ENCODE data around the gene PRND.
A peak's percentile ranks its signal among the peaks of the same experiment; 100 is the strongest.

DNA sequence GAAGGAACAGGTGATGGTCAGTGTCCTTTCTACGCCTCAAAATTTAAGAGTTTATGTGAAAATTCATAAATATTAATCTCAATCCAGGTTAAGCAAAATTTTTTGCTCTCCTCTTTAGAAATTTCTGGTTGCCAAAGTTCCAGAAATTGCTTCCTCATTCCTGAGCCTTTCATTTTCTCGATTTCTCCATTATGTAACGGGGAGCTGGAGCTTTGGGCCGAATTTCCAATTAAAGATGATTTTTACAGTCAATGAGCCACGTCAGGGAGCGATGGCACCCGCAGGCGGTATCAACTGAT, 35.8 kb upstream of the PRND start:
- TF ChIP-seq CTCF (conservative IDR thresholded peaks at IDR 0.05; ENCODE audit: low read depth, low read length) (no peak), POLR2A (IDR thresholded peaks at IDR 0.05; ENCODE audit: low read depth, low read length) (no peak), CEBPB (IDR thresholded peaks at IDR 0.05; ENCODE audit: low read depth, low read length) (peak; percentile 52; the same call in 1 of the 2 replicates)

All from IMR-90 (cell line).